Fibroblast of lung (primary cell): ENCODE measurements around the gene SLC7A6.

Experiments
- EZH2 ChIP-seq: IDR thresholded peaks from 2 replicates; pipeline ENCODE4 v1.5.1; 2012; ENCODE audit warnings: low read length, control low read depth, mild to moderate bottlenecking; ENCODE audit errors: missing control alignments
- TF ChIP-seq, protein P1 (sequence below), 2 donors: IDR thresholded peaks in 1 of 2; conservative IDR thresholded peaks in 1 of 2; 1 replicate in 1 of 2; 2 replicates in 1 of 2; pipeline ENCODE4 v1.5.1; 2011 to 2012; ENCODE audit warnings: low read length in 2 of 2, control low read depth in 1 of 2, inconsistent platforms in 1 of 2, low read depth in 1 of 2, mild to moderate bottlenecking in 1 of 2

DNA sequence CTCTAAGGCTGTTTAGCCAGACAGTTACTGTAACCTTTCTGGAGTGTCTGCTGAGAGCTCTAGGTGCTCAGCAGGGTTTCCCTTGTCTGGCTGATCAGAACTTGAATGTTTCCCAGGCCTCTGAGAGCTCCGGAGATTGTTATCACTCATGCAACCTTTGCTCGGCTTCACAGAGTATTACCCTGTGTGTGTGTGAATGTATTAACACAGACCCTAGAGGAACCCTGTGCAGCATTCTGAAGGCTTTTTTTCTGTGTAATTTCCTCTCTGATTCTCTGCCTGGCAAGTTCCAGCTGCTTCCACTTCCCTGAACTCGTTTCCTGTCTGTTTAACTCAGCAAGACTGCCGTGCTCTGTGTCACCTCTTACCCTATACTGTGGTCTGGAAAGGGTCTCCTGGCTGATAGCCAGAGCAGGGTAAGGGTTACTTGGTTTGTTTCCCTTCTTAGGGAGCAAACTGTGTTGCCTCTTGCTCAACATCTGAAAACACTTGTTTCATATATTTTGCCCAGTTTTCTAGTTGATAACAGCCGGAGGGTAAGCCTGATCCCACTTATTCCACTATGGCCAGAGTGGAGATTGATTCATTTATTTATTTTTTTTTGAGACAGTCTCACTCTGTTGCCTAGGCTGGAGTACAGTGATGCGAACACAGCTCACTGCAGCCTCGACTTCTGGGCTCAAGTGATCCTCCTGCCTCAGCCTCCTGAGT lies 68.2 kb downstream of the SLC7A6 start:
- TF ChIP-seq, protein P1, sequence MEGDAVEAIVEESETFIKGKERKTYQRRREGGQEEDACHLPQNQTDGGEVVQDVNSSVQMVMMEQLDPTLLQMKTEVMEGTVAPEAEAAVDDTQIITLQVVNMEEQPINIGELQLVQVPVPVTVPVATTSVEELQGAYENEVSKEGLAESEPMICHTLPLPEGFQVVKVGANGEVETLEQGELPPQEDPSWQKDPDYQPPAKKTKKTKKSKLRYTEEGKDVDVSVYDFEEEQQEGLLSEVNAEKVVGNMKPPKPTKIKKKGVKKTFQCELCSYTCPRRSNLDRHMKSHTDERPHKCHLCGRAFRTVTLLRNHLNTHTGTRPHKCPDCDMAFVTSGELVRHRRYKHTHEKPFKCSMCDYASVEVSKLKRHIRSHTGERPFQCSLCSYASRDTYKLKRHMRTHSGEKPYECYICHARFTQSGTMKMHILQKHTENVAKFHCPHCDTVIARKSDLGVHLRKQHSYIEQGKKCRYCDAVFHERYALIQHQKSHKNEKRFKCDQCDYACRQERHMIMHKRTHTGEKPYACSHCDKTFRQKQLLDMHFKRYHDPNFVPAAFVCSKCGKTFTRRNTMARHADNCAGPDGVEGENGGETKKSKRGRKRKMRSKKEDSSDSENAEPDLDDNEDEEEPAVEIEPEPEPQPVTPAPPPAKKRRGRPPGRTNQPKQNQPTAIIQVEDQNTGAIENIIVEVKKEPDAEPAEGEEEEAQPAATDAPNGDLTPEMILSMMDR (conservative IDR thresholded peaks at IDR 0.05 in 1 of 2, IDR thresholded peaks at IDR 0.05 in 1 of 2; ENCODE audit: low read depth in 1 of 2, low read length in 2 of 2), result no peak
- TF ChIP-seq EZH2, result no peak
